IPS DF 19.7 (cell line): ENCODE data around the gene SUMF1.
A peak's percentile ranks its signal among the peaks of the same experiment; 100 is the strongest.
"Not testable (repeated sequence)": the region's sequence is repeated elsewhere in the genome, so short reads cannot be mapped to it uniquely, and the experiment has no call there.

Experiments
- DNase-seq: peaks from one replicate; pipeline ENCODE4 v3.0.0-alpha.2; 2013; ENCODE audit warnings: low read depth, low spot score

Gene SUMF1

GRCh38 chr3:4461468-4462090 lies 5.5 kb downstream of the SUMF1 start:
- no peak for DNase-seq

- no peak for DNase-seq
Observed at GRCh38 chr3:4460334-4460733, 6.7 kb downstream of the SUMF1 start.

GRCh38 chr3:4458961-4459360 lies 8.1 kb downstream of the SUMF1 start:
- no peak for DNase-seq

- DNase-seq: not testable (repeated sequence)
Observed at GRCh38 chr3:4456780-4457179, 10.3 kb downstream of the SUMF1 start.

GRCh38 chr3:4454142-4454541 lies 12.9 kb downstream of the SUMF1 start:
- DNase-seq: no peak

GRCh38 chr3:4449043-4449805 lies 17.8 kb downstream of the SUMF1 start:
- DNase-seq: no peak

GRCh38 chr3:4448187-4448586 lies 18.9 kb downstream of the SUMF1 start:
- no peak for DNase-seq

GRCh38 chr3:4447295-4447999 lies 19.6 kb downstream of the SUMF1 start:
- DNase-seq: no peak

- DNase-seq: no peak
Observed at GRCh38 chr3:4440951-4441350, 26.1 kb downstream of the SUMF1 start.

GRCh38 chr3:4438296-4438695 lies 28.8 kb downstream of the SUMF1 start:
- no peak for DNase-seq

- DNase-seq: peak; percentile 38
Observed at GRCh38 chr3:4432259-4432658, 34.8 kb downstream of the SUMF1 start.

GRCh38 chr3:4429648-4430350 lies 37.3 kb downstream of the SUMF1 start:
- DNase-seq: no peak

- no peak for DNase-seq
Observed at GRCh38 chr3:4426782-4427344, 40.2 kb downstream of the SUMF1 start.

GRCh38 chr3:4426261-4426781 lies 40.7 kb downstream of the SUMF1 start:
- no peak for DNase-seq

- DNase-seq: no peak
Observed at GRCh38 chr3:4425707-4426106, 41.4 kb downstream of the SUMF1 start.

- no peak for DNase-seq
Observed at GRCh38 chr3:4425055-4425454, 42.0 kb downstream of the SUMF1 start.

- no peak for DNase-seq
Observed at GRCh38 chr3:4421121-4421520, 45.9 kb downstream of the SUMF1 start.

- DNase-seq: no peak
Observed at GRCh38 chr3:4419920-4420319, 47.1 kb downstream of the SUMF1 start.

- no peak for DNase-seq
Observed at GRCh38 chr3:4419386-4419785, 47.7 kb downstream of the SUMF1 start.

GRCh38 chr3:4418156-4418555 lies 48.9 kb downstream of the SUMF1 start:
- DNase-seq: no peak

- no peak for DNase-seq
Observed at GRCh38 chr3:4417449-4417848, 49.6 kb downstream of the SUMF1 start.

- no peak for DNase-seq
Observed at GRCh38 chr3:4416961-4417360, 50.1 kb downstream of the SUMF1 start.
